GM12878 (cell line): ENCODE results near the gene WIPF2. TPM values are rescaled to one million over a fixed set of nuclear protein-coding genes. Genes with fewer than 3 reads are reported as not detected.
A peak's percentile ranks its signal among the peaks of the same experiment; 100 is the strongest.

Experiments
- BMI1 ChIP-seq: fragments of 450-650 bp; IDR thresholded peaks from 2 replicates; pipeline ENCODE4 v1.6.1; 2016; ENCODE audit warnings: mild to moderate bottlenecking, moderate library complexity, borderline replicate concordance
- HDAC2 ChIP-seq: fragments of 200-600 bp; sonication (generic); IDR thresholded peaks from 2 replicates; pipeline ENCODE4 v1.6.1; 2017
- JUND ChIP-seq: IDR thresholded peaks from 2 replicates; pipeline ENCODE4 v1.6.1; 2012; ENCODE audit warnings: low read depth, mild to moderate bottlenecking, low read length, improper control_type of control experiment, moderate library complexity
- MEF2A ChIP-seq: IDR thresholded peaks from 2 replicates; pipeline ENCODE4 v1.6.1; 2011; ENCODE audit warnings: low read depth, mild to moderate bottlenecking, low read length, moderate library complexity; ENCODE audit not compliant: insufficient read depth
- NFIC ChIP-seq: IDR thresholded peaks from 2 replicates; pipeline ENCODE4 v1.6.1; 2012; ENCODE audit warnings: low read depth, mild to moderate bottlenecking, inconsistent platforms, low read length, moderate library complexity
- NFXL1 ChIP-seq: fragments of 450-650 bp; IDR thresholded peaks from 2 replicates; pipeline ENCODE4 v1.6.1; 2017; ENCODE audit warnings: antibody characterized with exemption, mild to moderate bottlenecking, borderline replicate concordance
- NFYA ChIP-seq: IDR thresholded peaks from 2 replicates; pipeline ENCODE4 v1.6.1; 2011; ENCODE audit warnings: low read depth, mild to moderate bottlenecking, low read length, improper control_type of control experiment, borderline replicate concordance
- POLR2A ChIP-seq: IDR thresholded peaks from 2 replicates; pipeline ENCODE4 v1.6.1; 2011; ENCODE audit warnings: low read depth, mild to moderate bottlenecking, low read length
- SMAD5 ChIP-seq: IDR thresholded peaks from 2 replicates; pipeline ENCODE4 v1.6.1; 2016; ENCODE audit warnings: antibody characterized with exemption, low read depth
- SMARCA5 ChIP-seq: fragments of 450-650 bp; IDR thresholded peaks from 2 replicates; pipeline ENCODE4 v1.6.1; 2017; ENCODE audit warnings: mild to moderate bottlenecking
- TARDBP ChIP-seq: IDR thresholded peaks from 2 replicates; pipeline ENCODE4 v1.6.1; 2016; ENCODE audit warnings: borderline replicate concordance
- TCF7 ChIP-seq: IDR thresholded peaks from 2 replicates; pipeline ENCODE4 v1.6.1; 2014; ENCODE audit warnings: antibody characterized with exemption, borderline replicate concordance
- ZNF24 ChIP-seq: fragments of 450-650 bp; IDR thresholded peaks from 2 replicates; pipeline ENCODE4 v1.6.1; 2017; ENCODE audit warnings: antibody characterized with exemption, mild to moderate bottlenecking
- polyA plus RNA-seq, 11 experiments: library from polyadenylated mRNA; depleted of rRNA in 4 of 11; unstranded in 6 of 11; stranded (reverse) in 5 of 11; fragments of >200 nt; fragmentation: Nextera tagmentation in 4 of 11; fragmentation: Illumina TruSeq in 1 of 11; extraction: Ambion mirVana in 4 of 11; extraction: Trizol in 1 of 11; gene quantifications; 1 replicate in 1 of 11; 2 replicates in 10 of 11; pipeline versions ENCODE4 v1.2.1 to v1.2.3, GENCODE V29; 2011 to 2016; ENCODE audit warnings: inconsistent platforms in 2 of 11, missing spikeins in 2 of 11, low read depth in 1 of 11
- total RNA-seq, 4 experiments: library from RNA; depleted of rRNA in 3 of 4; stranded (reverse); fragments of >200 nt in 3 of 4; fragmentation: Illumina TruSeq in 1 of 4; extraction: Trizol in 1 of 4; gene quantifications; 2 replicates each; pipeline versions ENCODE4 v1.2.1 to v1.2.3, GENCODE V29; 2013 to 2021
- TF ChIP-seq, protein P1 (sequence below): fragments of 450-650 bp; IDR thresholded peaks from 2 replicates; pipeline ENCODE4 v1.6.1; 2017; ENCODE audit warnings: mild to moderate bottlenecking, moderate library complexity
- TF ChIP-seq, protein P2 (sequence below): IDR thresholded peaks from 2 replicates; pipeline ENCODE4 v1.6.1; 2012; ENCODE audit warnings: low read depth, low read length, improper control_type of control experiment
- TF ChIP-seq, protein P3 (sequence below): fragments of 450-650 bp; IDR thresholded peaks from 2 replicates; pipeline ENCODE4 v1.6.1; 2014; ENCODE audit warnings: mild to moderate bottlenecking
- TF ChIP-seq, protein P4 (sequence below): fragments of 150-350 bp; IDR thresholded peaks from 2 replicates; pipeline ENCODE4 v1.6.1; 2016; ENCODE audit warnings: low read depth, low read length
- TF ChIP-seq, protein P5 (sequence below): fragments of 150-350 bp; IDR thresholded peaks from 2 replicates; pipeline ENCODE4 v1.6.1; 2014; ENCODE audit warnings: mild to moderate bottlenecking, low read depth, low read length

Gene WIPF2
- total and polyA plus RNA-seq, 10 of the 15 experiments (the other 5 are each of a cell fraction or from before 2014, with no cell fraction given) = 4.2 to 20.8 (median 7.1) TPM

DNA sequence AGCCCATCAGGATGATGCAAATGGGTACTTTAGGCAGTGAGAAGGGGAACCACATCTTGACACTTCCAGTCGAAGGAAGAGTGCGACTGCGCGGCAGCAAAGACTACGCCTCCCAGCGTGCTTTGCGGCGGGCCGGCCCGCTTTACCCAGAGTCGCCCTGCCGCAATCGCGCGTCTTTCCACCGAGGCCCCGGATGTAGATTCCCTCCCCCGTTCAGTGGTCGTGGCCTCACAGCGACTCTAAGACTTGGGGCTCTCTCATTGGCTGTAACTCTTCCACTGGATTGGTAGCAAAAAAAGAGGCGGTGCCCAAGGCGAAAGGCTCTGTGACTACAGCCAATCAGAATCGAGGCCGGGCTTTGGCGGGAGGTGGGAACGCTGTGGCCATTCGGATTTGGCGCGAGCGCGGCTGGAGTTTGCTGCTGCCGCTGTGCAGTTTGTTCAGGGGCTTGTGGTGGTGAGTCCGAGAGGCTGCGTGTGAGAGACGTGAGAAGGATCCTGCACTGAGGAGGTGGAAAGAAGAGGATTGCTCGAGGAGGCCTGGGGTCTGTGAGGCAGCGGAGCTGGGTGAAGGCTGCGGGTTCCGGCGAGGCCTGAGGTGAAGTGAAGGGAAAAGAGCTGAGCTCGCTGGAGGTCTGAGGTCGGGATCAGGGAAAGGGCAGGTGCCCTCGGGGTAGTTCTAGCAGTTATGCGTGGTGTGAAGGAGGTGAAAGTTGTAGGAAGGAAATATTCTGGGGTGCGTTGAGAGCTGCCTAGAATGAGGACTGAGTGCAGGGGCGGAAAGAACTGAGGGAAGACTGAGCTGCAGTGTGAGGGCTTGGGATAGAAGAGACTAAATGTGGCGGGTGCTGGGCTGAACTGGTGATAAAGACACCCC lies 68.6 kb downstream of the WIPF2 start, which contains the start of gene CDC6 (continued):
- TF ChIP-seq, protein P1, sequence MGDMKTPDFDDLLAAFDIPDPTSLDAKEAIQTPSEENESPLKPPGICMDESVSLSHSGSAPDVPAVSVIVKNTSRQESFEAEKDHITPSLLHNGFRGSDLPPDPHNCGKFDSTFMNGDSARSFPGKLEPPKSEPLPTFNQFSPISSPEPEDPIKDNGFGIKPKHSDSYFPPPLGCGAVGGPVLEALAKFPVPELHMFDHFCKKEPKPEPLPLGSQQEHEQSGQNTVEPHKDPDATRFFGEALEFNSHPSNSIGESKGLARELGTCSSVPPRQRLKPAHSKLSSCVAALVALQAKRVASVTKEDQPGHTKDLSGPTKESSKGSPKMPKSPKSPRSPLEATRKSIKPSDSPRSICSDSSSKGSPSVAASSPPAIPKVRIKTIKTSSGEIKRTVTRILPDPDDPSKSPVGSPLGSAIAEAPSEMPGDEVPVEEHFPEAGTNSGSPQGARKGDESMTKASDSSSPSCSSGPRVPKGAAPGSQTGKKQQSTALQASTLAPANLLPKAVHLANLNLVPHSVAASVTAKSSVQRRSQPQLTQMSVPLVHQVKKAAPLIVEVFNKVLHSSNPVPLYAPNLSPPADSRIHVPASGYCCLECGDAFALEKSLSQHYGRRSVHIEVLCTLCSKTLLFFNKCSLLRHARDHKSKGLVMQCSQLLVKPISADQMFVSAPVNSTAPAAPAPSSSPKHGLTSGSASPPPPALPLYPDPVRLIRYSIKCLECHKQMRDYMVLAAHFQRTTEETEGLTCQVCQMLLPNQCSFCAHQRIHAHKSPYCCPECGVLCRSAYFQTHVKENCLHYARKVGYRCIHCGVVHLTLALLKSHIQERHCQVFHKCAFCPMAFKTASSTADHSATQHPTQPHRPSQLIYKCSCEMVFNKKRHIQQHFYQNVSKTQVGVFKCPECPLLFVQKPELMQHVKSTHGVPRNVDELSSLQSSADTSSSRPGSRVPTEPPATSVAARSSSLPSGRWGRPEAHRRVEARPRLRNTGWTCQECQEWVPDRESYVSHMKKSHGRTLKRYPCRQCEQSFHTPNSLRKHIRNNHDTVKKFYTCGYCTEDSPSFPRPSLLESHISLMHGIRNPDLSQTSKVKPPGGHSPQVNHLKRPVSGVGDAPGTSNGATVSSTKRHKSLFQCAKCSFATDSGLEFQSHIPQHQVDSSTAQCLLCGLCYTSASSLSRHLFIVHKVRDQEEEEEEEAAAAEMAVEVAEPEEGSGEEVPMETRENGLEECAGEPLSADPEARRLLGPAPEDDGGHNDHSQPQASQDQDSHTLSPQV = no peak
- TF ChIP-seq TCF7 (no peak), MEF2A (no peak), POLR2A (peak; percentile 97), TARDBP (no peak), JUND (no peak), BMI1 (no peak), NFYA (peak; percentile 58), SMARCA5 (no peak), SMAD5 (peak; percentile 54; the same call in 1 of the 2 replicates), NFXL1 (no peak), ZNF24 (no peak), HDAC2 (peak; percentile 97), NFIC (no peak)
- TF ChIP-seq, protein P2, sequence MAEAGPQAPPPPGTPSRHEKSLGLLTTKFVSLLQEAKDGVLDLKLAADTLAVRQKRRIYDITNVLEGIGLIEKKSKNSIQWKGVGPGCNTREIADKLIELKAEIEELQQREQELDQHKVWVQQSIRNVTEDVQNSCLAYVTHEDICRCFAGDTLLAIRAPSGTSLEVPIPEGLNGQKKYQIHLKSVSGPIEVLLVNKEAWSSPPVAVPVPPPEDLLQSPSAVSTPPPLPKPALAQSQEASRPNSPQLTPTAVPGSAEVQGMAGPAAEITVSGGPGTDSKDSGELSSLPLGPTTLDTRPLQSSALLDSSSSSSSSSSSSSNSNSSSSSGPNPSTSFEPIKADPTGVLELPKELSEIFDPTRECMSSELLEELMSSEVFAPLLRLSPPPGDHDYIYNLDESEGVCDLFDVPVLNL = peak; percentile 98
- TF ChIP-seq, protein P3, sequence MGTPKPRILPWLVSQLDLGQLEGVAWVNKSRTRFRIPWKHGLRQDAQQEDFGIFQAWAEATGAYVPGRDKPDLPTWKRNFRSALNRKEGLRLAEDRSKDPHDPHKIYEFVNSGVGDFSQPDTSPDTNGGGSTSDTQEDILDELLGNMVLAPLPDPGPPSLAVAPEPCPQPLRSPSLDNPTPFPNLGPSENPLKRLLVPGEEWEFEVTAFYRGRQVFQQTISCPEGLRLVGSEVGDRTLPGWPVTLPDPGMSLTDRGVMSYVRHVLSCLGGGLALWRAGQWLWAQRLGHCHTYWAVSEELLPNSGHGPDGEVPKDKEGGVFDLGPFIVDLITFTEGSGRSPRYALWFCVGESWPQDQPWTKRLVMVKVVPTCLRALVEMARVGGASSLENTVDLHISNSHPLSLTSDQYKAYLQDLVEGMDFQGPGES = peak; percentile 76
- TF ChIP-seq, protein P4, sequence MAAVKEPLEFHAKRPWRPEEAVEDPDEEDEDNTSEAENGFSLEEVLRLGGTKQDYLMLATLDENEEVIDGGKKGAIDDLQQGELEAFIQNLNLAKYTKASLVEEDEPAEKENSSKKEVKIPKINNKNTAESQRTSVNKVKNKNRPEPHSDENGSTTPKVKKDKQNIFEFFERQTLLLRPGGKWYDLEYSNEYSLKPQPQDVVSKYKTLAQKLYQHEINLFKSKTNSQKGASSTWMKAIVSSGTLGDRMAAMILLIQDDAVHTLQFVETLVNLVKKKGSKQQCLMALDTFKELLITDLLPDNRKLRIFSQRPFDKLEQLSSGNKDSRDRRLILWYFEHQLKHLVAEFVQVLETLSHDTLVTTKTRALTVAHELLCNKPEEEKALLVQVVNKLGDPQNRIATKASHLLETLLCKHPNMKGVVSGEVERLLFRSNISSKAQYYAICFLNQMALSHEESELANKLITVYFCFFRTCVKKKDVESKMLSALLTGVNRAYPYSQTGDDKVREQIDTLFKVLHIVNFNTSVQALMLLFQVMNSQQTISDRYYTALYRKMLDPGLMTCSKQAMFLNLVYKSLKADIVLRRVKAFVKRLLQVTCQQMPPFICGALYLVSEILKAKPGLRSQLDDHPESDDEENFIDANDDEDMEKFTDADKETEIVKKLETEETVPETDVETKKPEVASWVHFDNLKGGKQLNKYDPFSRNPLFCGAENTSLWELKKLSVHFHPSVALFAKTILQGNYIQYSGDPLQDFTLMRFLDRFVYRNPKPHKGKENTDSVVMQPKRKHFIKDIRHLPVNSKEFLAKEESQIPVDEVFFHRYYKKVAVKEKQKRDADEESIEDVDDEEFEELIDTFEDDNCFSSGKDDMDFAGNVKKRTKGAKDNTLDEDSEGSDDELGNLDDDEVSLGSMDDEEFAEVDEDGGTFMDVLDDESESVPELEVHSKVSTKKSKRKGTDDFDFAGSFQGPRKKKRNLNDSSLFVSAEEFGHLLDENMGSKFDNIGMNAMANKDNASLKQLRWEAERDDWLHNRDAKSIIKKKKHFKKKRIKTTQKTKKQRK = no peak
- TF ChIP-seq, protein P5, sequence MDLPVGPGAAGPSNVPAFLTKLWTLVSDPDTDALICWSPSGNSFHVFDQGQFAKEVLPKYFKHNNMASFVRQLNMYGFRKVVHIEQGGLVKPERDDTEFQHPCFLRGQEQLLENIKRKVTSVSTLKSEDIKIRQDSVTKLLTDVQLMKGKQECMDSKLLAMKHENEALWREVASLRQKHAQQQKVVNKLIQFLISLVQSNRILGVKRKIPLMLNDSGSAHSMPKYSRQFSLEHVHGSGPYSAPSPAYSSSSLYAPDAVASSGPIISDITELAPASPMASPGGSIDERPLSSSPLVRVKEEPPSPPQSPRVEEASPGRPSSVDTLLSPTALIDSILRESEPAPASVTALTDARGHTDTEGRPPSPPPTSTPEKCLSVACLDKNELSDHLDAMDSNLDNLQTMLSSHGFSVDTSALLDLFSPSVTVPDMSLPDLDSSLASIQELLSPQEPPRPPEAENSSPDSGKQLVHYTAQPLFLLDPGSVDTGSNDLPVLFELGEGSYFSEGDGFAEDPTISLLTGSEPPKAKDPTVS = peak; percentile 41; the same call in 1 of the 2 replicates
